GM19463 (cell line): Measurements from ENCODE around the gene GRPEL1.

Experiments used
- ATAC-seq: cut with Tn5 transposase; IDR thresholded peaks from one replicate; pipeline ENCODE4 v1.9.1; 2021; ENCODE audit warnings: mild to moderate bottlenecking, moderate library complexity; ENCODE audit not compliant: unreplicated experiment

The GRPEL1 gene

GRCh38 chr4:7025040-7025602, 42.7 kb downstream of the GRPEL1 start:
- ATAC-seq: no peak

DNA sequence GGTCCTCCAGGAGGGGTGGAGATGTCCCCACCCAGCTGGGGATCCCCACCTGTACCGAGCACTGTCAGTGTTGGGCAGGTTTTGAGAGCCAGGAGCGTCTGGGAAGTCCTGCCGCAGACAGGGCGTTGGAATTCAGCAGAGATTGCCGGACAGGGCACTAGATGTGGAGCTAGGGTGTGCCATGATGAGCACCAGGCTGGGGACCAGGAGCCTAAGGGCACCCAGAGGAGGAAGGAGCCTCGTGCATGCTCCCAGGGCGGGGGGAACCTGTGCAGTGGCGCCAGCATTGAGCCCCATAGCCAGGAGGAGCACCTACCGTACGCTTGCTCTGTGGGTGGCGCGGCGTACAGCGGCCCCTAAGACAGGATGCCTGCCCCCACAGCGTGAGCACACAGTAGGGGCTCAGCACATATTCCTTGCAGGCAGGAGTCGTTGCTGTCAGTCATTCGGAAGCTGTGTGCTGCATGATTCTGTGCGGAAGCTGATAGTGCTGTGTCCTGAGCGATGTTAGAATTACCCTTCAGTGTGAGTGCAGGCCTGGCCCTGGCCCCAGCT, 43.5 kb downstream of the GRPEL1 start:
- no peak for ATAC-seq

GRCh38 chr4:7023901-7024300, 44.0 kb downstream of the GRPEL1 start:
- ATAC-seq: no peak

DNA sequence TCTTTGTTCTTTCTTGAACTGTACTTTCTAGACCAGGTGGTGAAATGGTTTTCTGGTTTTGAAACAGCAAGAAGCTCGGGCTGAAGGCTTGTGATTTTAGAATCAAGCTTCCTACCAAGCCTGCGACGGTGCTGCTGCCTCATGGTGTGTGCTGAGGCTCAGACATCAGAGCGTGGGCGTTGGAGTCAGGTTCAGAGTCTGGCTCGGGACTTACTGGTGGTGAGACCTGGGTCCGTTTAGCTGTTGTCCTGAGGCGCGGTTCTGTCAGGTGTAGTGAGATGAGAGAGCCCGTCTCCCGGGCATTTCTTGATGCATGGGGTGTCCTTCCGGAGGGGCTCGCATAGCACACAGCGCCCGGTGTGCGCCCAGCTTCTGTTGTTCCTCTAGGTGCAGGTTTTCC, 44.4 kb downstream of the GRPEL1 start:
- no peak for ATAC-seq

GRCh38 chr4:7021930-7022664, 45.8 kb downstream of the GRPEL1 start:
- no peak for ATAC-seq

DNA sequence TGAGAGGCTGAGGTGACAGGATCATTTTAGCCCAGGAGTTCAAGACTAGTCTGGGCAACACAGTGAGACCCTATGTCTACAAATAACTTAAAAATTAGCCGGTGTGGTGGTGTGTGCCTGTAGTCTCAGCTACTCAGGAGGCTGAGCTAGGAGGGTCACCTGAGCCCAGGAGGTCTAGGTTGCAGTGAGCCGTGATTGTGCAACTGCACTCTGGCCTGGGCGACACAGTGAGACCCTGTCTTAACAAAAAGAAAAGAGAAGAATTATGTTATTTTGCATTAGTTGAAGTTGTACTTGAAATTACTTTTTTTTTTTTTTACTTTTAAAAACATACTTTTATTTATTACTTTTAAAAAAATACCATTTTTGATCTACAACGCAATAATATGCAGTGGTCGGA, 46.5 kb downstream of the GRPEL1 start:
- ATAC-seq: no peak

- ATAC-seq: no peak
These were observed 47.0 kb downstream of the GRPEL1 start for GRCh38 chr4:7020856-7021255.

DNA sequence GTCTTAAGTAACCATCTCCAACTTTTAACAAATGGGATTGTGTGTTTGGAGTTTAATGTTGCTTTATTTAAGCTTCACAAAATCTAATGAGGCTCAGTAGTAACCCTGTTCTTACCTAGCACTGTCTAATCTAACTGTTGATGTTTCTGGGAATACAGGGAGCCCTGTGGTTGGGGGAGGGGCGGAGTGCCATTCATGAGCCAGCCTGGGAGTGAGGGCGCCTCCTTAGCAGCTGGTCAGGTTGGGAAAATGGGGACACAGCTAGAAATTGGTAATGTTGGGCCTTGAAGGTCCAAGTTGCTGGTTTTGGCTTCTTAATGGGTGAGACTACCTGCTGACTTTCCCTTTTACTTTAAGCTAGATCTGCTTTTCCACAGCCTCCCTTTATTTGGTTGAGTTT, 47.6 kb downstream of the GRPEL1 start:
- ATAC-seq: no peak

DNA sequence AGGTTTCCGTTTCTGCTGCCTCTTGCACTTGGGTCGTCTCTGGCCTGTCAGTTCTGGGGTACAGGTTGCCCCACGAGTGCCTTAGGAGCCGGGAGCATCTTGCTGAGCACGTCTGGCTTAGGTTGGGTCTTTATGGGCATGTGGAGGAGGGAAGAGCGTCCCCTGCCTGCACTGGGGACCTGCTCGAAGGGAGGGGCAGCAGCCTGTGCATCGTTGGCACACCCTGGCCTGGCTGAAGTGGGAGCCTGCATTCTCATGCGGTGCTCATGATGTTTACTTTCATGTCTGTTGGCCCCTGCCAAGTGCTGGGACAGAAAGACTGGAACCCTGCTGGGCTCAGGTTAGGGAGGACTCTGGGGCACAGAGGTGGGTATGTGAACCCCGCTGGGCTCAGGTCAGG, 48.5 kb downstream of the GRPEL1 start:
- ATAC-seq: no peak

DNA sequence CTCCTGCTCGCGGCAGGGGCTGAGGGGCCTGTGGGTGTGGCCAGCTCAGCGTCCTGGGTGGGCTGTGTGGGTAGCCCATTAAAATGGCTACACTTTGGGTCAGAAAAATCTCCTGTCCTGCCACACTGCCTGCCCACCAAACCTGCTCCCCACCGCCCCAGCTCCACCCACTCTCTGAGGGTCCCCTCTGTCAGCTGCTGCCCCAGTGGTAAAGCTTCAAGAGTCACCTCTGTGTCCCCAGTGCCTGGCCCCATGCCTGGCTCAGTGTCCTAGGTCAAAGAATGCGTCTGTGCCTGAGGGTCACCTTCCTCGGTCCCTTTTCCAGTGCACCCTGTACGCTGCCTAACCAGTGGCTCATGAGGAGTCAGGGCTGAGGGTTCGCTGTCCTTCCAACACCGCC, 49.6 kb downstream of the GRPEL1 start:
- no peak for ATAC-seq

DNA sequence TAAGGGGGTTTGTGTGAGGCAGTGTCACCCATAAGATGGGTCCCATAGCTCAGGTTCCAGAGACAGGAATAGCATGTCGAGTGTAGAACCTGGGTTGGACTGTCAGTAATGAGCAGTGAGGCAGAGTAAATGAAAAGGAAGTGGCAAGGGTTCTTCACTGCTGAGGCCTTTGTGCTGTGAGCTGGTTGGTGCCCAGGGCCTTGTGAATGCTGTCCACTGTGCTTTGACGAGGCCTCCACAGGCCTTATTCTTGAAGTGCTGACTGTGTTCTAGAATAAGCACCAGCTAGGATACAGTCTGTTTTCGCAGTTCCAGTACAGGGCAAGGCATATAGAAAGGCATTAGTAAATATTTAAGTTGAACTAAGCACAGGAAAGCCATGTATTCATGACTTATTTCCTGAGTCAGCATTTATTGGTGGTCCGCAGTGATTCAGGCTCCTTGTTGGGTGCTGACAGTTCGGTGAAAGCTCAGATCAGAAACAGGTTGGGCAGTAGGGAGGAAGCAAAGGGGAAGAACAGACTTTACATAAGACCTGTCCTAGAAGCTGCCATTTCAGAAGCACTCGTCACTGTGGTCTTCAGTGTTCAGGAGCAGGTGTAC, 50.3 kb downstream of the GRPEL1 start:
- no peak for ATAC-seq

GRCh38 chr4:7016512-7016911, 51.4 kb downstream of the GRPEL1 start:
- ATAC-seq: no peak

DNA sequence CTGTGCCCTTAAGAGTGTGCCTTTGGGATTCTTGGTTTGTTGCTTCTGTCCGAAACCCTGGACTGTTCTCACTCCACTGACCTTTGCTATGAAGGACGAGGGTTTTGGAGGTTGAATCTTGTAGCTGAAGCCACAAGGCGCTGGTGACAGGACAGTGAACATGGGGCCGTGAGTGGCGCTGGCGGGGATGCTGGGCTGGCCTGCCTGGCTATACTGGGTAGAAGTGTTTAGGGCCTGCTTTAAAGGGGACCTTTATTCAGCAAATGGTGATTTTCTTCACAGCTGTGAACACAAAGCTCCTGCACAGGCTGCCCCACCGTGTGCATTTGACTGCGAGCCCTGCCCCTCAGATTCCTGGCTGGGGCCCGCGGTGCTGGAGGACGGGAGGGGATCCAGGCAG, 51.8 kb downstream of the GRPEL1 start:
- ATAC-seq: no peak

- no peak for ATAC-seq
These were observed 52.4 kb downstream of the GRPEL1 start for GRCh38 chr4:7015383-7016035.

DNA sequence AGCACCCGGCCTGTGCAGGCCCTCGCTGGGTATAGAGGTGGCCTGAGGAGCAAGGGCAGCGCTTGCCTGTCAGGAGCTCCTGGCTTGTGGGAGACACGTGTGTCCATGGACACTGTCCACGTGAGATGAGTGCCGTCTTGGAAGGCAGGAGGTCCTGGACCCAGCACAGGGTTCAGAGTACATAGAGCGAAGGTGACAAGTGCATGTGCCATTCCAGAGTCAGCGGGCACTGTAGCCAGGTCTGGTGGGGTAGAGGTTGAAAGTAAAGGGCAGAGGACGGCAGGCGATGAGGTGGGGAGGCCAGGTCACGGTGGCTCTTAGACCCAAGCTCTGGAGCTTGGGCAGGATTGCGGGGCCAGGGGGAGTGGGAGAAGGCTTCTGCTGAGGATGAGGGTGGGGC, 53.0 kb downstream of the GRPEL1 start:
- ATAC-seq: no peak

GRCh38 chr4:7013175-7013574, 54.7 kb downstream of the GRPEL1 start:
- no peak for ATAC-seq

- no peak for ATAC-seq
These were observed 58.3 kb downstream of the GRPEL1 start for GRCh38 chr4:7009564-7009963.
